WTC11 (cell line): ENCODE measurements around the gene VCL. TPM values are rescaled to one million over a fixed set of nuclear protein-coding genes. Genes with fewer than 3 reads are reported as not detected.

Experiments used
- ATAC-seq: fragments of 200-7000 bp; cut with Tn5 transposase; 2 replicates; pipeline ENCODE4 v1.10.0; 2021; ENCODE audit warnings: mild to moderate bottlenecking, moderate library complexity
- CTCF ChIA-PET: fragments of 300-600 bp; sonication (Branson Sonifier 250); formaldehyde crosslinking; loops from one replicate; lab custom pipeline; 2021; ENCODE audit warnings: antibody characterized with exemption; lab: Charles Lee
- POLR2A ChIA-PET: fragments of 350-600 bp; sonication (Branson Sonifier 250); formaldehyde crosslinking; loops from one replicate; lab custom pipeline; 2021; ENCODE audit warnings: antibody characterized with exemption; lab: Charles Lee
- DNase-seq: peaks from one replicate; pipeline ENCODE4 v3.0.0; 2021; ENCODE audit warnings: low spot score
- H3K27ac Mint-ChIP-seq: 2 replicates; pipeline ENCODE4 v1.8.0; 2021; ENCODE audit warnings: mixed read lengths
- H3K27me3 Mint-ChIP-seq: 2 replicates; pipeline ENCODE4 v1.8.0; 2021; ENCODE audit warnings: low read depth, mild to moderate bottlenecking, moderate library complexity, mixed read lengths
- H3K36me3 Mint-ChIP-seq: 2 replicates; pipeline ENCODE4 v1.8.0; 2021; ENCODE audit warnings: mixed read lengths
- H3K4me1 Mint-ChIP-seq: 2 replicates; pipeline ENCODE4 v1.8.0; 2022; ENCODE audit warnings: mixed read lengths
- H3K4me3 Mint-ChIP-seq: 2 replicates; pipeline ENCODE4 v1.8.0; 2021; ENCODE audit warnings: mild to moderate bottlenecking, moderate library complexity, mixed read lengths
- H3K9me3 Mint-ChIP-seq: 2 replicates; pipeline ENCODE4 v1.8.0; 2021; ENCODE audit warnings: mixed read lengths
- FOXP1 ChIP-seq: sonication (generic); formaldehyde crosslinking; IDR thresholded peaks from 2 replicates; pipeline ENCODE4 v1.8.0; 2022; ENCODE audit warnings: missing genetic modification reagents, mild to moderate bottlenecking, moderate library complexity, borderline replicate concordance
- IRF2 ChIP-seq: sonication (generic); formaldehyde crosslinking; IDR thresholded peaks from 2 replicates; pipeline ENCODE4 v1.8.0; 2022; ENCODE audit warnings: low read depth, missing genetic modification reagents, borderline replicate concordance
- KAT7 ChIP-seq: sonication (generic); formaldehyde crosslinking; IDR thresholded peaks from 2 replicates; pipeline ENCODE4 v1.8.1; 2023; ENCODE audit warnings: missing genetic modification reagents, mild to moderate bottlenecking, borderline replicate concordance
- NFATC4 ChIP-seq: fragments of 250-450 bp; sonication (Bioruptor Pico); IDR thresholded peaks from 2 replicates; pipeline ENCODE4 v1.9.0; 2021; ENCODE audit warnings: mild to moderate bottlenecking
- NFYB ChIP-seq: sonication (generic); formaldehyde crosslinking; conservative IDR thresholded peaks from 2 replicates; pipeline ENCODE4 v1.8.0; 2022; ENCODE audit warnings: low read depth, missing genetic modification reagents
- SMAD3 ChIP-seq: sonication (generic); formaldehyde crosslinking; IDR thresholded peaks from 2 replicates; pipeline ENCODE4 v1.8.0; 2022; ENCODE audit warnings: missing genetic modification reagents, mild to moderate bottlenecking, borderline replicate concordance
- ZNF423 ChIP-seq: fragments of 250-450 bp; sonication (Bioruptor Pico); IDR thresholded peaks from 2 replicates; pipeline ENCODE4 v2.1.2; 2022; ENCODE audit warnings: mild to moderate bottlenecking, moderate library complexity
- total RNA-seq: library from RNA; stranded (reverse); gene quantifications from 3 replicates; pipeline ENCODE4 v1.2.3, GENCODE V29; 2021
- TF ChIP-seq, protein P1 (sequence below): fragments of 250-450 bp; sonication (Bioruptor Pico); IDR thresholded peaks from 2 replicates; pipeline ENCODE4 v1.8.0; 2021; ENCODE audit warnings: mild to moderate bottlenecking
- TF ChIP-seq, protein P2 (sequence below): fragments of 250-450 bp; sonication (Bioruptor Pico); IDR thresholded peaks from 2 replicates; pipeline ENCODE4 v1.9.0; 2021; ENCODE audit warnings: mild to moderate bottlenecking
- TF ChIP-seq, protein P3 (sequence below): sonication (generic); formaldehyde crosslinking; IDR thresholded peaks from 2 replicates; pipeline ENCODE4 v1.8.1; 2023; ENCODE audit warnings: mild to moderate bottlenecking, missing genetic modification reagents, moderate library complexity
- TF ChIP-seq, protein P4 (sequence below): sonication (generic); formaldehyde crosslinking; IDR thresholded peaks from 2 replicates; pipeline ENCODE4 v1.8.1; 2023; ENCODE audit warnings: mild to moderate bottlenecking, missing genetic modification reagents
- TF ChIP-seq, protein P5 (sequence below): sonication (generic); formaldehyde crosslinking; IDR thresholded peaks from 2 replicates; pipeline ENCODE4 v1.8.0; 2023; ENCODE audit warnings: missing genetic modification reagents, mild to moderate bottlenecking, borderline replicate concordance
- TF ChIP-seq, protein P6 (sequence below): fragments of 250-450 bp; sonication (Bioruptor Pico); IDR thresholded peaks from 2 replicates; pipeline ENCODE4 v1.9.0; 2021; ENCODE audit warnings: moderate library complexity, mild to moderate bottlenecking, inconsistent platforms, borderline replicate concordance
- TF ChIP-seq, protein P7 (sequence below): sonication (generic); formaldehyde crosslinking; IDR thresholded peaks from 2 replicates; pipeline ENCODE4 v1.8.1; 2022; ENCODE audit warnings: low read depth, mild to moderate bottlenecking, moderate library complexity, missing genetic modification reagents, borderline replicate concordance

Gene VCL
- total RNA-seq, 1 experiment from 2014 or later = 225 TPM

DNA sequence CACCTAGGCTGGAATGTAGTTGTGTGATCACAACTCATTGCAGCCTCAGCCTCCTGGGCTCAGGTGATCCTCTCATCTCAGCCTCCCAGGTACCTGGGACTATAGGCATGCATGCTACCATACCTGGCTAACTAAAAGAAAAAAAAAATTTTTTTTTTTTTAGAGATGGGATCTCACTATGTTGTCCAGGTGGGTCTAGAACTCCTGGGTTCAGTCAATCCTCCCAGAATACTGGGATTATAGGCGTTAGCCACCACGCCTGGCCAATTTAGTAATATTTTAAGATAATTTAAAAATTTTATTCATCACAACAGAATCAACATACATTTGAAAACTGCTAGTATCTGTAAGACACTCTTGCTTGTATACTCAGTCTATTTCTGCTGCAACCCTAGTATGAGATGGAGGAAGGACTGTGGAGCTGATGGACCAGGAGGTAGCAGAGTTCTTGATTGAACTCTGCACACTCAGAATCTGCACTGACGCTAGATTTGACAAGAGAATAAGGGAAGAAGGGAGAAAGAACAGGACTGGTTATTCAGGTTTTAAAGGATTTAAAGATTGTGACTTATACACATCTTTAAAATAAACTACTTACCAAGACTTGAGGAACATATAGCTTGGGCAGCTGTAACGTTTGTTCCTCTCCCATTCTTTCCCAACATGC, 57.6 kb downstream of the VCL start:
- no peak for ATAC-seq
- no peak for DNase-seq
- Mint-ChIP-seq H3K4me1 (peaks cover 15% of the 10 kb centered on the region), H3K27ac (no peak overlapping the region), H3K27me3 (no peaks in the 10 kb centered on the region), H3K9me3 (no peaks in the 10 kb centered on the region), H3K4me3 (no peak overlapping the region), H3K36me3 (no peaks in the 10 kb centered on the region)
- TF ChIP-seq FOXP1 (CRISPR knock-in tag) (no peak), SMAD3 (CRISPR knock-in tag) (no peak), IRF2 (CRISPR knock-in tag) (no peak)
- TF ChIP-seq, protein P1, sequence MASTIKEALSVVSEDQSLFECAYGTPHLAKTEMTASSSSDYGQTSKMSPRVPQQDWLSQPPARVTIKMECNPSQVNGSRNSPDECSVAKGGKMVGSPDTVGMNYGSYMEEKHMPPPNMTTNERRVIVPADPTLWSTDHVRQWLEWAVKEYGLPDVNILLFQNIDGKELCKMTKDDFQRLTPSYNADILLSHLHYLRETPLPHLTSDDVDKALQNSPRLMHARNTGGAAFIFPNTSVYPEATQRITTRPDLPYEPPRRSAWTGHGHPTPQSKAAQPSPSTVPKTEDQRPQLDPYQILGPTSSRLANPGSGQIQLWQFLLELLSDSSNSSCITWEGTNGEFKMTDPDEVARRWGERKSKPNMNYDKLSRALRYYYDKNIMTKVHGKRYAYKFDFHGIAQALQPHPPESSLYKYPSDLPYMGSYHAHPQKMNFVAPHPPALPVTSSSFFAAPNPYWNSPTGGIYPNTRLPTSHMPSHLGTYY (CRISPR knock-in tag) = no peak
- TF ChIP-seq, protein P2, sequence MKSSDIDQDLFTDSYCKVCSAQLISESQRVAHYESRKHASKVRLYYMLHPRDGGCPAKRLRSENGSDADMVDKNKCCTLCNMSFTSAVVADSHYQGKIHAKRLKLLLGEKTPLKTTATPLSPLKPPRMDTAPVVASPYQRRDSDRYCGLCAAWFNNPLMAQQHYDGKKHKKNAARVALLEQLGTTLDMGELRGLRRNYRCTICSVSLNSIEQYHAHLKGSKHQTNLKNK (CRISPR knock-in tag) = no peak
- CTCF ChIA-PET = interaction anchor here (1.0 to 1.4 kb wide), 2 partner anchors 26 to 55 kb away, joined by 3 to 4 read pairs; no protein-coding TSS in a partner anchor
- POLR2A ChIA-PET = no interaction called here

DNA sequence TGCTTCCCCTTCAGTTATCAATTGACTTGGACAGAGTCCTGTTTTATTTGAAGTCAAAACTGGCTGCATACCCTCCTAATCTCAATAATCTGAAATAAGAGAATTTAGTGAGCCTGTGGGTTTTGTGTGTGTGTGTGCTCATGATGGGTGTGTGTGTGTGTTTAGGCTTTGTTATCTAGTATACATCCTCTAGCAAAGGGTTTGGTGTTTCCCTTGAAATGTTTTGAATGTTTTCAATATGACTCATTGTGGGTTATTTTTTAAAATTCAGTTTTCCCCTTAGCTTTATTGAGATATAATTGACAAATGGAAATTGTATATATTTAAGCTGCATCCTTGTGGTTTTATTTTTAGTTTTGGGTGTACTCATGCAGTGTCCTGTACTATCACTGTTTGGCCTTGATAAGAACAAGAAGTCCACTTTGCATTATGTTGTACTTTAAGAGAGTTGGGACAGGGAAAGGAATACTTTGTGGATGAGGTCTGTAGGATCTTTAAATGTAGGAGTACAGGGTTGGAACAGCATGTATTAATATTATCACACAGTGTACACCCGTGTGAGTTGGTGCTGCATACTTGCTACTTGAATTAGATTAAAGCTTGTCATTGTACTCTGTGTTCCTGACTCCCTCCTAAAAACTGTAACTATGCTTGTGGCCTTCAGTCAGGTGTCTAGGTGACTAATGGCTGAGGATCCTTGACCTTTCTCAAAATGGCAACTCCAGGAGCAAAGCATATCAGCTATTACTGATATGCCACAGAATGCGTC, 58.3 kb downstream of the VCL start:
- no peak for ATAC-seq
- DNase-seq = no peak
- Mint-ChIP-seq H3K4me1 (peaks cover 13% of the 10 kb centered on the region), H3K9me3 (no peaks in the 10 kb centered on the region)
- TF ChIP-seq FOXP1 (CRISPR knock-in tag) (no peak), KAT7 (CRISPR knock-in tag) (no peak), NFYB (no peak), ZNF423 (CRISPR knock-in tag) (no peak), NFATC4 (no peak), SMAD3 (CRISPR knock-in tag) (no peak)
- TF ChIP-seq, protein P3, sequence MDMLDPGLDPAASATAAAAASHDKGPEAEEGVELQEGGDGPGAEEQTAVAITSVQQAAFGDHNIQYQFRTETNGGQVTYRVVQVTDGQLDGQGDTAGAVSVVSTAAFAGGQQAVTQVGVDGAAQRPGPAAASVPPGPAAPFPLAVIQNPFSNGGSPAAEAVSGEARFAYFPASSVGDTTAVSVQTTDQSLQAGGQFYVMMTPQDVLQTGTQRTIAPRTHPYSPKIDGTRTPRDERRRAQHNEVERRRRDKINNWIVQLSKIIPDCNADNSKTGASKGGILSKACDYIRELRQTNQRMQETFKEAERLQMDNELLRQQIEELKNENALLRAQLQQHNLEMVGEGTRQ (CRISPR knock-in tag) = no peak
- TF ChIP-seq, protein P4, sequence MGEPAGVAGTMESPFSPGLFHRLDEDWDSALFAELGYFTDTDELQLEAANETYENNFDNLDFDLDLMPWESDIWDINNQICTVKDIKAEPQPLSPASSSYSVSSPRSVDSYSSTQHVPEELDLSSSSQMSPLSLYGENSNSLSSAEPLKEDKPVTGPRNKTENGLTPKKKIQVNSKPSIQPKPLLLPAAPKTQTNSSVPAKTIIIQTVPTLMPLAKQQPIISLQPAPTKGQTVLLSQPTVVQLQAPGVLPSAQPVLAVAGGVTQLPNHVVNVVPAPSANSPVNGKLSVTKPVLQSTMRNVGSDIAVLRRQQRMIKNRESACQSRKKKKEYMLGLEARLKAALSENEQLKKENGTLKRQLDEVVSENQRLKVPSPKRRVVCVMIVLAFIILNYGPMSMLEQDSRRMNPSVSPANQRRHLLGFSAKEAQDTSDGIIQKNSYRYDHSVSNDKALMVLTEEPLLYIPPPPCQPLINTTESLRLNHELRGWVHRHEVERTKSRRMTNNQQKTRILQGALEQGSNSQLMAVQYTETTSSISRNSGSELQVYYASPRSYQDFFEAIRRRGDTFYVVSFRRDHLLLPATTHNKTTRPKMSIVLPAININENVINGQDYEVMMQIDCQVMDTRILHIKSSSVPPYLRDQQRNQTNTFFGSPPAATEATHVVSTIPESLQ (CRISPR knock-in tag) = no peak
- TF ChIP-seq, protein P5, sequence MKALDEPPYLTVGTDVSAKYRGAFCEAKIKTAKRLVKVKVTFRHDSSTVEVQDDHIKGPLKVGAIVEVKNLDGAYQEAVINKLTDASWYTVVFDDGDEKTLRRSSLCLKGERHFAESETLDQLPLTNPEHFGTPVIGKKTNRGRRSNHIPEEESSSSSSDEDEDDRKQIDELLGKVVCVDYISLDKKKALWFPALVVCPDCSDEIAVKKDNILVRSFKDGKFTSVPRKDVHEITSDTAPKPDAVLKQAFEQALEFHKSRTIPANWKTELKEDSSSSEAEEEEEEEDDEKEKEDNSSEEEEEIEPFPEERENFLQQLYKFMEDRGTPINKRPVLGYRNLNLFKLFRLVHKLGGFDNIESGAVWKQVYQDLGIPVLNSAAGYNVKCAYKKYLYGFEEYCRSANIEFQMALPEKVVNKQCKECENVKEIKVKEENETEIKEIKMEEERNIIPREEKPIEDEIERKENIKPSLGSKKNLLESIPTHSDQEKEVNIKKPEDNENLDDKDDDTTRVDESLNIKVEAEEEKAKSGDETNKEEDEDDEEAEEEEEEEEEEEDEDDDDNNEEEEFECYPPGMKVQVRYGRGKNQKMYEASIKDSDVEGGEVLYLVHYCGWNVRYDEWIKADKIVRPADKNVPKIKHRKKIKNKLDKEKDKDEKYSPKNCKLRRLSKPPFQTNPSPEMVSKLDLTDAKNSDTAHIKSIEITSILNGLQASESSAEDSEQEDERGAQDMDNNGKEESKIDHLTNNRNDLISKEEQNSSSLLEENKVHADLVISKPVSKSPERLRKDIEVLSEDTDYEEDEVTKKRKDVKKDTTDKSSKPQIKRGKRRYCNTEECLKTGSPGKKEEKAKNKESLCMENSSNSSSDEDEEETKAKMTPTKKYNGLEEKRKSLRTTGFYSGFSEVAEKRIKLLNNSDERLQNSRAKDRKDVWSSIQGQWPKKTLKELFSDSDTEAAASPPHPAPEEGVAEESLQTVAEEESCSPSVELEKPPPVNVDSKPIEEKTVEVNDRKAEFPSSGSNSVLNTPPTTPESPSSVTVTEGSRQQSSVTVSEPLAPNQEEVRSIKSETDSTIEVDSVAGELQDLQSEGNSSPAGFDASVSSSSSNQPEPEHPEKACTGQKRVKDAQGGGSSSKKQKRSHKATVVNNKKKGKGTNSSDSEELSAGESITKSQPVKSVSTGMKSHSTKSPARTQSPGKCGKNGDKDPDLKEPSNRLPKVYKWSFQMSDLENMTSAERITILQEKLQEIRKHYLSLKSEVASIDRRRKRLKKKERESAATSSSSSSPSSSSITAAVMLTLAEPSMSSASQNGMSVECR = no peak
- TF ChIP-seq, protein P6, sequence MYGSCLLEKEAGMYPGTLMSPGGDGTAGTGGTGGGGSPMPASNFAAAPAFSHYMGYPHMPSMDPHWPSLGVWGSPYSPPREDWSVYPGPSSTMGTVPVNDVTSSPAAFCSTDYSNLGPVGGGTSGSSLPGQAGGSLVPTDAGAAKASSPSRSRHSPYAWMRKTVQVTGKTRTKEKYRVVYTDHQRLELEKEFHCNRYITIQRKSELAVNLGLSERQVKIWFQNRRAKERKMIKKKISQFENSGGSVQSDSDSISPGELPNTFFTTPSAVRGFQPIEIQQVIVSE (CRISPR knock-in tag) = no peak
- TF ChIP-seq, protein P7, sequence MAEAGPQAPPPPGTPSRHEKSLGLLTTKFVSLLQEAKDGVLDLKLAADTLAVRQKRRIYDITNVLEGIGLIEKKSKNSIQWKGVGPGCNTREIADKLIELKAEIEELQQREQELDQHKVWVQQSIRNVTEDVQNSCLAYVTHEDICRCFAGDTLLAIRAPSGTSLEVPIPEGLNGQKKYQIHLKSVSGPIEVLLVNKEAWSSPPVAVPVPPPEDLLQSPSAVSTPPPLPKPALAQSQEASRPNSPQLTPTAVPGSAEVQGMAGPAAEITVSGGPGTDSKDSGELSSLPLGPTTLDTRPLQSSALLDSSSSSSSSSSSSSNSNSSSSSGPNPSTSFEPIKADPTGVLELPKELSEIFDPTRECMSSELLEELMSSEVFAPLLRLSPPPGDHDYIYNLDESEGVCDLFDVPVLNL (CRISPR knock-in tag) = no peak
- TF ChIP-seq, all 79 proteins: peak for 0
- CTCF ChIA-PET = interaction anchor here (1.0 to 1.4 kb wide), 2 partner anchors 25 to 56 kb away, joined by 3 to 4 read pairs; no protein-coding TSS in a partner anchor
- POLR2A ChIA-PET = no interaction called here
- Mint-ChIP-seq H3K4me3 (no peak overlapping the region), H3K27ac (peak overlapping the region; percentile 18), H3K27me3 (no peaks in the 10 kb centered on the region), H3K36me3 (peaks cover 6% of the 10 kb centered on the region; the same call in 1 of the 2 replicates)
